MG63 (cell line): Measurements from ENCODE around the gene ECSIT. TPM values are rescaled to one million over a fixed set of nuclear protein-coding genes. Genes with fewer than 3 reads are reported as not detected.
"Not testable (repeated sequence)": the region's sequence is repeated elsewhere in the genome, so short reads cannot be mapped to it uniquely, and the experiment has no call there.

ENCODE experiments used
- DNase-seq: peaks from one replicate; pipeline ENCODE4 v3.0.0-alpha.2; 2020
- H3K27me3 ChIP-seq: fragments of 250-450 bp; sonication (Bioruptor Pico); 2 replicates; pipeline ENCODE4 v1.5.1; 2020; ENCODE audit warnings: mild to moderate bottlenecking, moderate library complexity
- H3K36me3 ChIP-seq: fragments of 250-450 bp; sonication (Bioruptor Pico); 2 replicates; pipeline ENCODE4 v1.5.1; 2020; ENCODE audit warnings: mild to moderate bottlenecking, moderate library complexity
- H3K4me3 ChIP-seq: fragments of 250-450 bp; sonication (Bioruptor Pico); 2 replicates; pipeline ENCODE4 v1.5.1; 2020; ENCODE audit warnings: mild to moderate bottlenecking, moderate library complexity
- H3K9me3 ChIP-seq: fragments of 250-450 bp; sonication (Bioruptor Pico); 2 replicates; pipeline ENCODE4 v1.5.1; 2020; ENCODE audit warnings: mild to moderate bottlenecking, moderate library complexity
- total RNA-seq: library from RNA; depleted of rRNA; stranded (reverse); fragments of >200 nt; shearing (Covaris generic); gene quantifications from 2 replicates; pipeline ENCODE4 v1.2.3, GENCODE V29; 2014; ENCODE audit warnings: low replicate concordance

Gene ECSIT
- total RNA-seq, 1 experiment from 2014 or later, result 196 TPM

- Histone ChIP-seq H3K4me3 (no peak overlapping the region), H3K9me3 (no peaks in the 10 kb centered on the region), H3K27me3 (peaks cover 6% of the 10 kb centered on the region), H3K36me3 (peaks cover 2% of the 10 kb centered on the region)
- DNase-seq, result no peak
These were observed 42.1 kb downstream of the ECSIT start for GRCh38 chr19:11486661-11487503.

DNA sequence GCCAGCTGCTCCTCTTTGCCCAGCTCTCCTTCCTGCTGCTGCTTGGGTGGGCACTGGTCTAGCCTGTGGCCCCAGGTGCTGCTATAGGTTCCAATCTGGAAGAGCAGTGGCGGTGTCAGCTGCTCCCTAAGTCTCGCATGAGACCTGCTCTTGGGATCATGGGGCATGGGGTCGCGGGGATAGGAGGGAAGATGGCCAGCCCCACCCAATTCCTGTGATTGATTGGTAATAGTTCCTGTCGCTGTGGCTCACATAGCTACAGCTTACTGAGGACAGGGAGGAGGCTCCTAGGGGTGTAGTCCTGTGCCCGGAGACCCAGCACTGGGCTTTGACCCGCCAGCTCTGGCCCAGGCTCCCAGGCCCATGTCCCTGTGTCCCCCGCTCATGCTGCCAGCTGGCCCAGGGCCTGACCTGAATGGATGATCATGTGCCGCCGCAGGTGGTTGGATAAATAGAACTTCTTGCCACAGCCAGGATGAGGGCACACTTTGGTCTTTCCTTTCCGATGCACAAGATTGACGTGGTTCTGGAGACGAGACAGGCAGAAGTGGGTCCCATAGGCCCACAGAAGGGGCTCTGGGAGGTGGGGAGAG, 43.6 kb downstream of the ECSIT start:
- DNase-seq, result no peak
- Histone ChIP-seq H3K27me3 (peaks cover 21% of the 10 kb centered on the region), H3K36me3 (peaks cover 2% of the 10 kb centered on the region), H3K4me3 (no peak overlapping the region), H3K9me3 (no peaks in the 10 kb centered on the region)

DNA sequence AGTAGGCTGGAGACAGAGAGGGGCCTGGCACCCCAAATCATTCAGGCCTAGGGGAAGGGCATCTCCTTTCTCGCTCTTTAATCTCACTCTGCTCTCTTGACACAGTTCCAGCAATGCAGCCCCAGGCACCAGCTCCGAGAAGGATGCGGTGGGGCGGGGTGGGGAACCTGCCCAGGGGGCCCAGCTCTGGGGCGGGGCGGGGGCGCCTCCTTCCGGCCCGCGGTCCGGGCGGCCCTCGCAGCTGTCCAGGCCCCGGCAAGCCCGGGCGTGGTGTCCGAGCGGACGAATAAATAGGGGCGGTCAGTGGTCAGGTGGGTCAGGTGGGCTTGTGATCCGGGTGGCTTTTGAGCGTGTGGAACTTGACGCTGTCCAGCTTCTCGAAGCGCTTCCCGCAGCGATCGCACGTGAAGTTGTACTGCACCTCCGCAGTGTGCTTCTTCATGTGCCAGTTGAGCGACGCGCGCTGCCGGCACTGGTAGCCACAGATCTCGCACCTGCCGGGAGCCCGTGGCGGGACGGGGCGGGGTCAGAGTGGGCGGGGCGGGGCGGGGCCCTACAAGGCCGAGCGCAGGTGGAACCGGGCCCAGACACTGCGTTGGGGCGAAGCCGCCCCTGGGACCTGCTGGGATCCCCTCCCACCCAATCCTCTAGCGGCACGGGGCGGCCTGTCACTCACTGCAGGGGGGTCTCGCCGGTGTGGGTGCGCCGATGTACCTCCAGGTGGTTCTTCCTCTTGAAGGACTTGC, 45.4 kb downstream of the ECSIT start:
- H3K4me3 ChIP-seq, result no peak overlapping the region
- peaks cover 25% of the 10 kb centered on the region for H3K27me3 ChIP-seq
- no peak for DNase-seq
- H3K36me3 ChIP-seq, result peaks cover 2% of the 10 kb centered on the region; the same call in 1 of the 2 replicates
- no peaks in the 10 kb centered on the region for H3K9me3 ChIP-seq

- H3K9me3 ChIP-seq, result no peaks in the 10 kb centered on the region
- peaks cover 2% of the 10 kb centered on the region; the same call in 1 of the 2 replicates for H3K36me3 ChIP-seq
- H3K4me3 ChIP-seq, result peak overlapping the region; percentile 38
- peak; percentile 91 for DNase-seq
- peaks cover 25% of the 10 kb centered on the region for H3K27me3 ChIP-seq
These were observed 46.4 kb downstream of the ECSIT start for GRCh38 chr19:11482384-11483050.

GRCh38 chr19:11481534-11482383, 47.2 kb downstream of the ECSIT start:
- H3K9me3 ChIP-seq, result no peaks in the 10 kb centered on the region

DNA sequence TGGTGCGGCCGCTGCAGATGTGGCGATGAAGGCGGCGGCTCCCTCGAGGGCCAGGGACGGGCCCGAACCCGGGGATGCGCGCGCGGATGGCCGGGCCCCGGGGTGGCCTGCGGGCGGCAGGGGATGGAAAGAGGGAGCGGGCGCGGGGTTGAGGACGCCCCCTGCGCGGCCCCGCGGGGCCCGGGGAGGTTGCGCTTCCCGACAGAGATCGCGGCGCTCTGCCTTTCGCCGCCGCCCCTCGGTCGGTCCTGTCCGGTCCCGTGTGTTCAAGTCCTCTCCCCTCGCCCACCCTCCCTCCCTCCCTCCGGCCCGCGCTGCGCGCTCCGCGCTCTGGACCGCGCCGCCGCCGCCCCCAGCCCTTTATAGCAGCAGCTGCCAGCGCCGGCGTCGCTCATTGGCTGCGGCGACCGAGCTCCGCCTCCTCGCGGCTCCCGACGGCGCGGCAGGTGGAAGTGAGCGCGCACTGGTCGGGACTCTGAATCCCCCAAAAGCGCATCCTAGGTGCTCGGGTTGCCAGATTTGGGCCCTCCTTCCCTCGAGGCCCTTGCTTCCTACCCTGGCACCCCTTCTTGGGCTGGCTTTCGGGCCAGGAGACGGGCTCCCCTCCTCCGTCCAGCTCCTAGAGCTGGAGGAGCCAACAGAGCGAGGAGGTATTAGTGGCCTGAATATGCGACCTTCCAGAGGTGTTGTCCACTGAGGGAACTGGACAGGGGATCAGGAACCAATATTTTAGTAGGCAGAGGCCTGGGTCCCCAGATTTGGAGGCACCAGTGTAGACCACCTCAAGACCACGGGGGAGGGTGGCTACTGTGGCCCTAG, 48.0 kb downstream of the ECSIT start, which contains the start of gene ELAVL3:
Gene ELAVL3, minus strand, starts transcription at position 332 of the 819 bp plus-strand sequence. CDS start 438 bp downstream, outside the sequence.
- H3K36me3 ChIP-seq, result peaks cover 2% of the 10 kb centered on the region; the same call in 1 of the 2 replicates
- no peaks in the 10 kb centered on the region for H3K9me3 ChIP-seq
- no peak for DNase-seq
- H3K27me3 ChIP-seq, result peaks cover 25% of the 10 kb centered on the region
- peak within 1 kb of the TSS; percentile 38; the same call in 1 of the 2 replicates for H3K4me3 ChIP-seq

More at GRCh38 chr19:11481534-11482383, 47.2 kb downstream of the ECSIT start:
- Histone ChIP-seq H3K36me3 (peaks cover 2% of the 10 kb centered on the region; the same call in 1 of the 2 replicates), H3K27me3 (peaks cover 25% of the 10 kb centered on the region), H3K4me3 (peak overlapping the region; percentile 38)
- DNase-seq, result peak; percentile 96

DNA sequence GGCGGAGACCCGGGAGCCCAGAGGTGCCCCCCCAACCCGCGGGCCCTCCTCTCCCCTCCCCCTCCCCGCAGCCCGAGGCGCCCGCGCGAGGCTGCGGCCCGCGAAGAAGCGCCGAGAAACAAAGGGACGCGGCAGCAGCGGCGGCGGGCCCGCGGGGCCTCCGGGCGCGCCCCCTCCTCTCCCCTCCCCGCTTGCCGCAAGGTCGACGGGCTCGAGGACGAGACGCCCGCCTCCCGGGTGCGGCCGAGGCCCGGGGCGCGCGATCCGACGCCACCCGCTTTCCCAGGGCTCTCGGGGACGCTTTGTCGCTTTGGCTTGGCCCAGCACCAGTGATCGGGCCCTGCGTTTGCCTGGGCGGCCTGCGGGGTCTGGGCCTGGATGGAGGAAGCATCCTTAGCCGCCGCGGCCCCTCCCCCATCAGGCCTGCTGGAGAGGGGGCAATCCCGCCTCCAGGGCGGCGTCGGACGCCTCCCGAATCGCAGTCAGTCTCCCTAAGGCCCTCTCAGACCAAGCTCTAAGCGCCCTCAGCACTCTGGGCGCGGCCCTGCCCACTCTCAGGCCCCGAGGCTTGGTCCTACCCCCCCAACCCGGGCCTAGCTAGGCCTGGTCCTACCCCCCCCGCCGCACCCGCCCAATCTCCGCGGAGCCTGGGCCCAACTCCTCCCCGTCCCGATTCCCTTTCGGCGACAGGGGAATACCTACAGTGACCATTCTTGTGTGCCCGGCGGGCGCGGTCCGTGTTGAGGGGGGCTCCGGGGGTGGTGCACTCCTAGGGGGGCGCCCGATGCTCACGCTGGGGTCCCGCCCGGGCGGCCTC, 48.8 kb downstream of the ECSIT start:
- no peak overlapping the region for H3K4me3 ChIP-seq
- H3K27me3 ChIP-seq, result peaks cover 25% of the 10 kb centered on the region
- H3K9me3 ChIP-seq, result no peaks in the 10 kb centered on the region
- H3K36me3 ChIP-seq, result peaks cover 2% of the 10 kb centered on the region; the same call in 1 of the 2 replicates
- DNase-seq, result peak; percentile 45

- Histone ChIP-seq H3K36me3 (peaks cover 2% of the 10 kb centered on the region; the same call in 1 of the 2 replicates), H3K4me3 (no peak overlapping the region), H3K27me3 (peaks cover 25% of the 10 kb centered on the region), H3K9me3 (no peaks in the 10 kb centered on the region)
- DNase-seq, result no peak
These were observed 49.6 kb downstream of the ECSIT start for GRCh38 chr19:11479090-11479897.

DNA sequence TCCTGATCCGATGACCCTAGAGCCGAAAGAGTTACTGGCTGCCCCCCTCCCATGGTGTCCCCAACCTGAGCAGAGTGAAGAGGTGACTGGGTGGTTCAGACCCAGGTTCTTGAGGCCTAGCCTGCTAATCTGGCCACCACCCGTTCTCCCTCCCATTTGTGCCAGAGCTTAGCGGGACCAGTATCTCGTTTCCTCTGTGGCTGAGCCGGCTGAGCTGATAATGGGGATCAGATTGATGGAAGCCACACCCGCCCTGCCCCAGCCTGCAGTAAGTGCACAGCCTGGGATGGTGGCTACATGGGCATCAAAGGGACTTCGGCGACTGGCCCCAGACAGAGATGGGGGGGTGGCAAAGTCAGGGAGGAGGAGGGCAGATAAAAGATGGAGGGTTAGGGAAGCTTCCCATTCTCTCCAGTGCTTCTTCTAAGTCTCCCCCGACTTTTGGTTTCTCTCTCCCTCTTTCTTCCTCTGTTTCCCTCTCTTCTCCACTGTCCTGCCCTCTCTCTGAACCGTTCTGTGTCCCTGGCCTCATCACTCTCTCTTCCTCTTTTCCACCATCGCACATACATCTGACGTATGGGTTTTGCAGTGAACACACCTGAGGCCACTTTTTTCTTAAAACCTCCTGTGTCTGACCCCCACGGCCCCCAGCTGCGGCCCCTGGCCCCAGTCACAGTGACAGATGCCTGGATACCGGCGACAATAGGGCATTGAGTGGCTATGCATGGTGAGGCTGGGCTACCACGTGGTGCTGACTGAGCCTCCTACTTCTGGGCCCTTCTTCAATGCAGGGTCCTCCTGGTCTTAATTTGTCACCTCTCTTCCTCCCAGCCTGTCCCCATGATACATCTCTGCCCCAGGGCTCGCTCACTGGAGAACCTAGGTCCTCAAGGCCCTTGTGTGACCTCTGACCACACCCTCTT, 50.5 kb downstream of the ECSIT start:
- Histone ChIP-seq H3K36me3 (no peaks in the 10 kb centered on the region), H3K9me3 (no peaks in the 10 kb centered on the region), H3K27me3 (peaks cover 26% of the 10 kb centered on the region), H3K4me3 (no peak overlapping the region)
- no peak for DNase-seq

- DNase-seq, result no peak
- no peaks in the 10 kb centered on the region for H3K9me3 ChIP-seq
- H3K4me3 ChIP-seq, result no peak overlapping the region
- peaks cover 11% of the 10 kb centered on the region for H3K27me3 ChIP-seq
- H3K36me3 ChIP-seq, result no peaks in the 10 kb centered on the region
These were observed 53.1 kb downstream of the ECSIT start for GRCh38 chr19:11475861-11476260.

DNA sequence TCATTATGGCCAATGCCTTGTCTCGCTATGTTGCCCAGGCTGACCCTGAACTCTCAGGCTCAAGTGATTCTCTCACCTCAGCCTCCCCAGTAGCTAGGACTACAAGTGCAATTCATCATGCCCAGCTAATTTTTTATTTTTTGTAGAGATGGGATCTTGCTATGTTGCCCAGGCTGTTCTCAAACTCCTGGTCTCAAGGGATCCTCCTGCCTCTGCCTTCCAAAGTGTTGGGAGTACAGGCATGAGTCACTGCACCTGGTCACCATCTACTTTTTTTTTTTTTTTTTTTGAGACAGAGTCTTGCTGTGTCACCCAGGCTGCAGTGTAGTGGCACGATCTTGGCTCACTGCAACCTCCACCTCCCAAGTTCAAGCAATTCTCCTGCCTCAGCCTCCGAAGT, 53.6 kb downstream of the ECSIT start:
- not testable (repeated sequence) for H3K27me3 ChIP-seq, H3K36me3 ChIP-seq, DNase-seq, H3K4me3 ChIP-seq, H3K9me3 ChIP-seq

- Histone ChIP-seq H3K9me3 (no peaks in the 10 kb centered on the region), H3K36me3 (no peaks in the 10 kb centered on the region), H3K27me3 (peaks cover 2% of the 10 kb centered on the region), H3K4me3 (no peak overlapping the region)
- no peak for DNase-seq
These were observed 55.2 kb downstream of the ECSIT start for GRCh38 chr19:11473725-11474124.
